HG03039 (cell line): Measurements from ENCODE around the gene DNAI7.

Source experiments
- ATAC-seq: cut with Tn5 transposase; IDR thresholded peaks from one replicate; pipeline ENCODE4 v1.9.1; 2021; ENCODE audit warnings: mild to moderate bottlenecking, moderate library complexity; ENCODE audit not compliant: unreplicated experiment

The DNAI7 gene, protein sequence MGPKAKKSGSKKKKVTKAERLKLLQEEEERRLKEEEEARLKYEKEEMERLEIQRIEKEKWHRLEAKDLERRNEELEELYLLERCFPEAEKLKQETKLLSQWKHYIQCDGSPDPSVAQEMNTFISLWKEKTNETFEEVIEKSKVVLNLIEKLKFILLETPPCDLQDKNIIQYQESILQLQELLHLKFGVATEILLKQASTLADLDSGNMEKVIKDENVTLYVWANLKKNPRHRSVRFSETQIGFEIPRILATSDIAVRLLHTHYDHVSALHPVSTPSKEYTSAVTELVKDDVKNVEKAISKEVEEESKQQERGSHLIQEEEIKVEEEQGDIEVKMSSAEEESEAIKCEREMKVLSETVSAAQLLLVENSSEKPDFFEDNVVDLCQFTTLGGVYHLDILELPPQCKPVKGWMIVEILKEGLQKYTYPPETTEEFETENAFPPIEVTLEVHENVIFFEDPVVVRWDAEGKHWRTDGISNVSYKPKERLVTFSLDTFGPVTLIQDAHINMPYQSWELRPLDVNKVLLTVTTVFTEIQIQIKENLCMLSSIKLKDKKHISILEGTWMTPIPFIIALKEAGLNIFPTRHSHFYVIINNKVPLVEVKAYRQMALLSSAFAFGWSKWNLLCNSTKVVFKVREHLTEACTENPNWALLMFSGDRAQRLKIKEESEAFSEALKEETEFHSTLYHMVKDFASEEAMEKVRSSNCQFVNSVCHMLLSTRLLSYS

DNA sequence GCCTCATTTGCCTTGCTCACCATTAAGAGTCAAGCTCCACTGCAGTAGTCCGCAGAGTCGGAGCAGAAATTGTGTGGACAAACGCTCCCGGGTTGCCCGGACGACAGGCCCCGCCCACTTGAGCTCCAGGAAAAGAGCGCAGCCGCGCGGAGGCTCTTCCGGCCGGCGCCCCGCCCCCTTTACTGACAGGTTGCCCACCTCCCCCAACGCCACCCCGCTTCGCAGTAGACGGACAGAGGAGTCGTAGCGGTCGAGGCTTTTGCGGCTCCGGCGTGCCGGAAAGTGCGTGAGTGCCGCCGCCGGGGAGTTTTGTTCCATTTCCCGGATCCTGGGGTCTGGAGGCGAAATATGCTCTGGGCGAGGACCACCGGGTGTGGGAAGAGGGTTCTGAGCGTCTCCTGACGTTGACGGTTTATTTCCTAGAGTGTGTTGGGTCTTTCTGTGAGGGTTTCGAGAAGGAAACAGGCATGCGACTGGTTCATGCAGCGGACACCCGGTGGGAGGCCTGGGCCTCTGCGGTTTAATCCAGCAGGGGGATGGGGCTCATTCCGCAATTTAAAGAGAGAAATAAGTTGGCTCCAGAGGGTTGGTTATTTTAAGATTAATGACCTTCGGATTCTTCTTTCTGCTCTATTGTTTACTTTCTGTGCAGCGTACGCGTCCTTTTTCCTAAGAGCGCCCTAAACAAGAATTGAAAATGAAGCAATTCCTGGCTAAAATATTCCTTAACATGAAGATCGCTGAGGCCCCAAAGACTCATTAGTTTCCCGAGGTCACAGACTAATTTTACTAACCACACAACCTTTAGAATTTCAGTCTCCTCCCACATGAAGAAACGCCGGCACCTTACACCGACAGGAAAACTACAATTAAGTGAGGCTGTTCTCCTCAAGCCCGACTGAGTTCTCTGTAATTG, at the start of gene DNAI7, which contains the start of gene ETFRF1:
TSS of gene DNAI7 (minus strand) at position 105 of the 916 bp plus-strand sequence. CDS start at position 23, 82 bp downstream.
TSS of gene ETFRF1 (plus strand) at position 182 of the 916 bp plus-strand sequence. CDS start 8,720 bp downstream, outside the sequence.
- ATAC-seq = peak; percentile 92

DNA sequence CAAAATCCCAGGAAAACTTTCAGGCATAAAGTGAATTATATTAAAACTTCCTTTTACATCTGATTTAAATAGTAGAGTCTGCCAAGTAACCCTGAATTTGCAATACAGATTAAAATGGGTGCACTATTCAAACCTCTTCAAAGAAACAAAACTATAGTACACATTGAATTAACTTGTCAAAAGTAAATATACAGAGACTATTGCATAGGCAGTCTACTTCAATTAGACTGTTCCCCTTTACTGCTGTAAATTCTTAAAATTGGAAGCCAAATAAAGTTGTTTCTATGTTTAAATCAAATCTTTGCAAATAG, 48.7 kb upstream of the DNAI7 start:
- no peak for ATAC-seq

DNA sequence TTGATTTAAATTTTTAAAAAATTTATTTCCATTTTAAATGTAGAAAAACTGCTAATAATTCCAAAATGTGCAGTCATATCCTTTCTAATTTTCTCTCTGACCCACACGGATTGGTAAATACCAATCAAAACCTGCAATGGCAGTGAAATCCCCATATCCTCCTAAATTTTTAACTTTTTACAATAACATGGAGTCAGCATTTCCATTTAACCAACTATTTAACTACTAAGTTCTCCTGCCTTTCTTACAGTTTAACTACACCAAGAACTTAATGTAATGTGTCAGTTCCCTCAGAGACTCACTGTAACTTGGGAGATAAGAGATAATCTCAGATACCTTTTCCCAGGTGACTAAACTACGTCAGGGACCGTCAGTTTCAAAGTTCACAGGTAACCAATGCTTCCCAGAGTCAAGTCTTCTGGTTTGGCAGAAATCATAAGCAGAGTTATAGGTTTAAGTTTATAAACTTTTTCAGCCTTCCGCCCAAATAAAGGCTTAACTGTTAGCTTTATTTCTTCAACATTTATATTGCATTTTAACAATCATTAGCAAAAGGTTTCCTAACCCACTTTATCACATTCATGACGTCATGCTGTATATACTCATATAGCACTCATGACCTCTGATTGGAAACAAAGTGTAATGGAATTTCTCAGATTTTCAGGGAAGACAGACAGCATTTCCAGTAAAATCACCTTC, 48.2 kb upstream of the DNAI7 start:
- no peak for ATAC-seq

DNA sequence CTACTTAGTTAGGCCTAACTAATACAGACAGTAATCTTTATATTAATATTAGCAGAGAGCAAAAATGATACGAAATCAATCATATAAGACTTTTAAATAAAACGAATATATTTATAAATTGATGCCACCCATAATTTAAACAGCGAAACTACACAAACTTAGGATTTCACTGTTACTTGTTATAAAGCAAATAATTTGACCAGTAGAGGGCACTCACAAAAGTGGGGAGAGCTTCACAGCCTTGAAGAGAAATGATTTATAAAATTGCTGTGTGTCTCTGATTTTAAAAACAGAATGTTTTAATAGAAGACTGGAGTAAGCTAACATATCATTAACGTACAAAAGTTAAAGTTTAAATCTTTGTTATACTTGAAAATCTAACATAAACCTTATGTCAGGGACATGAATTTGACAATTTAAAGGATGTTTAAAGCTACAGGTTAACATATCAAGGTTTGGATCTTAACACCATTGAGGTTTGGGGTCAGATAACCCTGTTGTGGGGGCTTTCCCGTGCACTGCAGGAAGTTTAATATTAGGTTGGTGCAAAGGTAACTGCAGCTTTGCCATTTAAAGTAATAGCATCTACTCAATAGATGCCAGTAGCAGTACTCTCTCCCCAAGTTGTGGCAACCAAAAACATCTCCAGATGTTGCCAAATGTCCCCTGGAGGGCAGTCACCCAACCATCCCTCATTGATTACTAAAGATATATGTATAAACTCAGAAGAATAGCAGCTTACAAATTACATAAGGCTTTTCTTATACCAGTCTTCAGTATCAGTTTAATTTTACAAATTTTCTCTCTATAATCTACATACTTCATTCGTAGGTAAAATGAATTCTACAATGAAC, 46.4 kb upstream of the DNAI7 start:
- no peak for ATAC-seq

DNA sequence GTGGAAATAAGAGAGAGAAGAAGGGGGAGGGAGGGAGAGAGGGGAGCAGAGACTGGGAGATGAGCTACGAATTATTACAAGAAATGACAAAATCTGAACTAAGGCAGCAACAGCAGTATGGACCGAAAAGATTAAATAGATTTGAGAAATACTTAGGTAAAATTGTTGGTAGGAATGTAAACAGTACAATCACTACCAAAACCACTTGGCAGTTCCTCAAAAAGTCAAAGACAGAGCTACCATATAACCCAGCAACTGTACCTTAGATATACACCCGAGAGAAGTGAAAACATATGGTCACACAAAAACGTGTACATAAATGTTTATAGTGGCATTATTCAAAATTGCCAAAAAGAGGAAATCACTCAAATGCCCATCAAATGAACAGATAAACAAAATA, 41.7 kb upstream of the DNAI7 start:
- ATAC-seq = no peak

DNA sequence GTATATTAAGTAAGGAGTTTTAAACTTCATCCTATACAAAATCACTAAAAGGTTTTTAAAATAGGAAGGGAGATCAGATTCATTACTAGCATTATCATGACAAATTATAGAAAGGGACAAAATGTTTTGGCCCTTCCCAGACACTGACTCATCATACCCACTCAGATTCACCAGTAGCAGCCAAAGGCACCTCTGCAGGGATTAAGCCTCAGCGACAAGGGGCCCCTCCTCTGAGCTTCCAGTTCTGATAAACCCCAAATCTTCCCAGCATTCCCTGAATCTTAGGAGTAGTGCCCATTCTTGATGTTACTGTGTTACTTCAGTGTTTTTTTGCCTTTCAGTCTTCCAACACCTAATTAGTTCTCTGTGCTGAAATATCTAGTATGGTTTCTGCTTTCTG, 41.2 kb upstream of the DNAI7 start:
- ATAC-seq = no peak

DNA sequence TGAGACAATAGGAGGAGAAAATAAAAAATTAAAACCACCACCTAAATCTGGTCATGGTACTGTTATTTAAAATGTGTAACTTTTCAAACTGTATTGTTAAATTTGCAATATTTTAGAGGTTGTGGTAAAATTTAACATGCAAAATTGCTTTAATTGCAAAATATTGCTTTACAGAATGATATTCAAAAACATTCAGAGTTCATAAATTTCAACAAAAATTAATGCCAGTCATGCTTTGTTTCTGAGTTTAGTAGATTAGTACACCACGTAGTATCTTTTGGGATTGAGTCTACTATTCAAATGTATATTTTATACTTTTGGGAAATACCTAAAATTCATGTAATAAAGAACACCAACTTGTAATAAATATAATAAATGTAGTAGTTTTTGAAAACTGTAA, 18.4 kb upstream of the DNAI7 start:
- no peak for ATAC-seq

DNA sequence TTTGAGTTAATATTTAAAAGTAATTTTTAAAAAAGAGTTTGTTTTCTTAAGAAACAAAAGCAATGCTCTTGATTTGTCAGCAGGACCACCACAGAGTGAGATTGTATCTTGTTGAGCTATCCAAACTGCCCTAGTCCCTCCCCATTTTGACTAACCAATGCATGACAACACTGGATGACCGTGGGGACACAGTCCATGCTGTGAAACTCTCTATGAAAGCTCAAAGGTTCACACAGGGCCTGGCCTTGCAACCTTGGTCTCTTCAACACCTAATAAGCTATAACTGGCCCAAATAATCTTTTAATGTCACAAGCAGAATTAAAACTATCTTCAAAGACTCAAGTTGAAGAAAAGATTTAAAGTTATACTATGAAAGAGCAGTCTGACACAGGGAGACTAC, 13.6 kb upstream of the DNAI7 start:
- no peak for ATAC-seq

DNA sequence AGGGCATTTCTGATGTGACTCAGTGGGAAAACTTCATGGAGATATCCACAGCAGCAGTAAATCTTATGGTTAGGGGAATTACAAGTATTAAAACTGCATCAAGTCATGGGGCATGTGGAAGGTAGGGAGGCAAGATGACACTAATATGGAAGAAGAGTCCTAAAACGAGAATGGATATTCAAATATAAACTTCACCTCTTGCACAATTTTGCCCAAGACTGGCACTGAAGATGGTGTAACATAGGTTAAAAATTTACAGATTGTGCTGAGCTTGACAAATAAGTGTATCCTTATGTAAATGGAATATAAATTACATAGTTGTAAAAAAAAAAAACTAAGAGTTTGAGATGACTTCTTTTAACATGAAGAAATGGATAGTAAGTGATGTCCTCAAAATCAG, 12.9 kb upstream of the DNAI7 start:
- no peak for ATAC-seq

DNA sequence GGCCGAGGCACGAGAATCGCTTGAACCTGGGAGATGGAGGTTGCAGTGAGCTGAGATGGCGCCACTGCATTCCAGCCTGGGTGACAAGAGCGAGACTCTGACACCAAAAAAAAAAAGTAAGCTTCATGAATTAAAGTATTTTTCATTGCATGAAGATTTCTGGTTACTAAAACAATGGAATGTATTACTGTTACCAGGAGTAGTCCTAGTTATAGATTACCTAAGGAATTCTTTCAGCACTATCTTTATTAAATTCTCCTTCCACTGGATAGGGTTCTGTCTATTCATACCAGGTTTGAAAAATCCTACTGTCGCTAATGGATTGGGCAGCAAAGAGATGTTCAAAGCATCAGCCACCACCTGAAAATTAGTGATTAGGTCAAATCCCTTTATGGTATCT, 12.5 kb upstream of the DNAI7 start:
- ATAC-seq = no peak

DNA sequence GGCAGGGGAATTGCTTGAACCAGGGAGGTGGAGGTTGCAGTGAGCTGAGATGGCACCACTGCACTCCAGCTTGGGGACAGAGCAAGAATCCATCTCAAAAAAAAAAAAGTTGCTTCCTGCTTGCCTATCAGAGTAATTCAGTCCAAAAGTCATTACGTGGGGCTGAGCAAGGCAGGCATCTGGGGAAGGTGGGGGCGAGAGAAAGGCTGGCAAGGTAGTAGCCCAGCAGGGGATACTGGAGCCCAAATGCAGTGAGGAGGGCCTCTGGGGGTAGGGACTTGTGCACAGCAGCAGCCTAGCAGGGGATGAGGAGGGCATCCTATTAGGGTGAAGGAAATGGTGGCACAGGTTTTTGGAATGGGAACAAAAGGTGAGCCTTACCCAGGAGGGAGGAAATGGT, 7.2 kb upstream of the DNAI7 start:
- no peak for ATAC-seq

DNA sequence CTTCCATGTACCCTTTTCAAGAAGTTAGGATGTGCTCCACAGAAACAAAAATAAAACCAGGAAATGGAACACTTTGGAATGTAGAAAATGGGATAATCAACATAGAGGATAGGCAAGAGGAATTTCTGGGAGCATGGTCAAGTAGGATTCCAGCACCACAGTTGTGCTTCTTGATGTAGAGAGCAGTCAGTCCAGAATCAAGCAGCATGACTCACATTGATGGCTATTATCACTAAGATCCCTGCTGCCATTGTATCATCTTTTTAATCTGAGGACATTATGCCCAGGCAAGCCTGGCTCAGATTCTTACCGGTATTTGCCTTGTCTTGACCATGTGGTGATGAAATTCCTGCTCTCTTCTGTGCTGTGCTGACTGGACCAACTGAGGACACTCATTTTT, 5.7 kb upstream of the DNAI7 start:
- no peak for ATAC-seq

DNA sequence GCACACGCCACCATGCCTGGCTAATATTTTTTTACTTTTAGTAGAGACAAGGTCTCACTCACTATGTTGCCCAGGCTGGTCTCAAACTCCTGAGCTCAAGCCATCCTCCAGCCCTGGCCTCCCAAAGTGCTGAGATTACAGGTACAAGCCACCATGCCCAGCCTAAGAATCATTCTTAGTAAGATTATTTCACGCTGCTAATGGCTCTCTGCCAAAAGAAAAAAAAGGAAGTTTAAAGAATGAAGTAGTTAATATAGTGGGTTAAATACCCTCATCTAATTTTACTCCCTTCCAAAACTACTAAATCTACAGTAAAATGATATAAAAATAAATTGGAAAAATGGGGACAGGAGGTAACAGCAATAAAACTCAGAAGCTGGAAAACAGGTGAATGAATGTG, 2.6 kb upstream of the DNAI7 start:
- no peak for ATAC-seq

DNA sequence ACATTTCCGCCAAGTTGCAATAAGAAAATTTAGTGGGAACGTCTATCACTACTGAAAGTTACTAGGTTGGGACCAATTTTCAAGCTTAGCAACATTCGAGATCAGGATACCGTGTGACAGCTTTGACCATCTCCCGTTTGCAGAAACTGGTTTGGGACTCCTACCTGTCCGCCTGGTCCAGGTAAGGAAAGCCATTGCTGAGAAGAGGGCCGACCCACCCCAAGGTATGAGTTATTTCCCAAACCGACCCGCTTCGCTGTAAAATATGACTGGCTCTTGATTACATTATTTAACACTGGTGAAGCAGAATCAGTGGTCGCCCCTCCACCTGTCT, 271 bp downstream of the DNAI7 start:
- no peak for ATAC-seq

DNA sequence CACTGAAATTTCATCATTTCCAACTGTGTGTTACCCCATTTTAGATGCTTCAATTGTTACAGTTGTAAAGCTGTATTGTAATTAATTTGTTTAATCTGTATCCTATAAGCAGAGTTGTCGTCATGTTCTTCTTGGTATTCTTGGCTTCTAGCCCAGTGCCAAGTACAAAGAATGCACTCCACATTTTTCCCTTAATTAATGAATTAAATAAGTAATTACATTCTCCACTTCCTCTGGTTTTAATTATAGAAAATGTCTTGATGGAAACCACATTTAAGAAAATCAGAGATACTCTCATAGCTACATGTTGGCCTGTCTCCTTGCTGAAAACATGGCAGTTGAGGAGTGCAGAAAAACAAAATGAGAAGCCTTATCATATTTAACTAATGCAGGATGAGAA, 746 bp downstream of the DNAI7 start:
- no peak for ATAC-seq

DNA sequence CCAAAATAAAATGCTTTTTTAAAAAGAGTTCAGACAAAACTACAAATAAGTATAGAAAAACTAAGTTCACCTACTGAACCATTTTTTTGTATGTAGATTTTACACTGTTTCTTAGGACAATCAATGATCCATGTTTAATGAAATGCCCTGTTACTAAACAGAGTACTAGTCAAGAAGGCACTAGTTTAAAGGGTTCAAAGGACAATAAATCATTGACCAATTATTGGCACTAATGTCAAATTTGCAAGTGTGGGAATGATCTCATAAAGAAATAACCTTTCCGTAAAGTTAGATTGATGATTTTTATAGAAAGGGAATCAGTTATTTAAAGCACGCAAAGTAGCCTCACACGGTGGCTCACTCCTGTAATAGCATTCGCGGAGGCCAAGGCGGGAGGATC, 4.2 kb downstream of the DNAI7 start:
- ATAC-seq = no peak

DNA sequence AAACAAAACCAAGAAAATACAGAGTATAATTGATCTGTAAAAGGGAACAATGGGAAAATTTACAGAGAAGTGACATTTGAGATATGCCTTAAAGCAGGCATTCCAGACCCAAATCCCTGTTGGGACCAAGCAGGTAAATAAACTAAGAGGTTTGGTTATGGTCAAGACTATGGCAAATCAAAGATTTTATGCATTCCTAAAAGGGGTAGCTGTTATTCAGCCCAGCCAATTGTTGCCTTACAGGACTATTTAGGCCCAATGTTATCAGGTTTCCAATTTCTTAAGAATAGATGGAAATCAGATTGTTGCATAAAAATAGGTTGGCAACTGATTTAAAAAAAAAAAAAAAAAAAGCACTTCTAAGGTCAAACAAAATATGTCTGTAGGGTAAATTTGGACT, 5.3 kb downstream of the DNAI7 start:
- ATAC-seq = no peak

DNA sequence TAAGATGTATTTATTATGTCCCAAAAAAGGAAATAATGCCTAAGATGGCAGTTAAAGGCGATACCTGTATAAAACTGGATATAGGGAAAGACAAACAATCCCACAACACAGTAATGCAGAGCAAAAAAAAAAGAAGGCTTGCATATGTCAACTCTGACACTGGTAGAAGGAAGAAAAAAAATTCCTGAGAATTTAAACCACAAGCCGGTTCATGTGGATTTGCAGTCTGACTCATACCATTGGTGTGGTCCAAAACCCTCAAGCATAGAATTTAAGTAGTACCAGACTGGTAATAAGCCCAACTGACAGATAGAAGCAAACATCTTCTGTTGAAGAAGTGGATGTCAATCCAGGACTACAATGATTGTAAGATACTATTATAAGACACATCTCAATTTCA, 7.2 kb downstream of the DNAI7 start:
- ATAC-seq = no peak

DNA sequence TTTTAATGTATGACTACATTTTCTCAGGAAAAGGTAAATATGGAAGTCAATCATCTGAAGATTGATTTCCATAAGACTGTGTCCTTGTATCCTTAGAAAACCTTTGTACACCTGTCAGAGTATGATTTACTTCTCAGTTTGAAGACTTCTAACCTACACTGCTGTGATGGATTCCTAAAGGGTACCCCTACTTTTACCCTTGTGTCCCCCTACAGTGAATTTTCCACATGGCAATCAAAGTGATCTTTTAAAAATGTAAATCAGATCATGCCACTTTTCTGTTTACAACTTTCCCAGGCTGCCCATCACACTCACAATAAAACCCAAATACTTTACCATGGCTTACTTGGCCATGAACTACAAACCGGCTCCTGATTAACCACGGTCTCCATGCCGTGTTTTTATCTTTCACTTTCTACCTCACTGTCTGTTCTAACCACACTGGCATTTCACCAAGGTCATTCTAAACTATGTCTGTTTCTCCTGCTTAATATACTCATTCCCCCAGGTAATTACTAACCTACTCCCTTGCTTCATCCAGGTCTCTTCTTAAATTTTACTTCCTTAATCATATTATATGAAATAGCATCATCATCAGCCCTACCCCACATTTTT, 8.1 kb downstream of the DNAI7 start:
- ATAC-seq = peak; percentile 84
